Progenitor cell of endocrine pancreas (in vitro differentiated cells): Measurements from ENCODE around the gene SFXN5. TPM values are rescaled to one million over a fixed set of nuclear protein-coding genes. Genes with fewer than 3 reads are reported as not detected.
A peak's percentile ranks its signal among the peaks of the same experiment; 100 is the strongest.

ENCODE experiments used
- DNase-seq: peaks from one replicate; pipeline ENCODE4 v3.0.0; 2021; ENCODE audit warnings: low spot score; ENCODE audit not compliant: unreplicated experiment
- H3K27ac Mint-ChIP-seq: 2 replicates; pipeline ENCODE4 v1.8.0; 2021; ENCODE audit warnings: mild to moderate bottlenecking, moderate library complexity, mixed read lengths
- H3K27me3 Mint-ChIP-seq: 2 replicates; pipeline ENCODE4 v1.8.0; 2021; ENCODE audit warnings: mixed read lengths
- H3K36me3 Mint-ChIP-seq: 2 replicates; pipeline ENCODE4 v1.8.0; 2022; ENCODE audit warnings: mixed read lengths; ENCODE audit not compliant: insufficient read depth
- H3K4me1 Mint-ChIP-seq: 2 replicates; pipeline ENCODE4 v1.8.0; 2021; ENCODE audit warnings: low read depth, mixed read lengths
- H3K4me3 Mint-ChIP-seq: 2 replicates; pipeline ENCODE4 v1.8.0; 2021; ENCODE audit warnings: low read depth, mild to moderate bottlenecking, moderate library complexity, mixed read lengths
- H3K9me3 Mint-ChIP-seq: 2 replicates; pipeline ENCODE4 v1.8.0; 2021; ENCODE audit warnings: low read depth, mixed read lengths
- CTCF ChIP-seq: fragments of 200-600 bp; sonication (generic); IDR thresholded peaks from one replicate; pipeline ENCODE4 v1.5.0; 2021; ENCODE audit warnings: antibody characterized with exemption, mild to moderate bottlenecking; ENCODE audit not compliant: unreplicated experiment
- total RNA-seq: library from RNA; stranded (reverse); gene quantifications from 2 replicates; pipeline ENCODE4 v1.2.1, GENCODE V29; 2021

SFXN5 gene
- total RNA-seq, 1 donor from 2014 or later: 33.1 TPM

- peaks cover 49% of the 10 kb centered on the region for H3K27me3 Mint-ChIP-seq
- no peak for TF ChIP-seq CTCF
- no peak overlapping the region for H3K4me3 Mint-ChIP-seq
- H3K9me3 Mint-ChIP-seq: no peaks in the 10 kb centered on the region
- H3K4me1 Mint-ChIP-seq: peaks cover 1% of the 10 kb centered on the region
- no peak for DNase-seq
- H3K36me3 Mint-ChIP-seq: peaks cover 6% of the 10 kb centered on the region
- H3K27ac Mint-ChIP-seq: no peak overlapping the region
Observed at GRCh38 chr2:72894514-72894913, 177.0 kb downstream of the SFXN5 start.

- peak; percentile 74 for TF ChIP-seq CTCF
- Mint-ChIP-seq H3K27ac (no peak overlapping the region), H3K36me3 (peaks cover 6% of the 10 kb centered on the region), H3K27me3 (peaks cover 41% of the 10 kb centered on the region), H3K4me3 (no peak overlapping the region), H3K9me3 (no peaks in the 10 kb centered on the region), H3K4me1 (peaks cover 4% of the 10 kb centered on the region)
- DNase-seq: peak; percentile 58
Observed at GRCh38 chr2:72893594-72894319, 177.8 kb downstream of the SFXN5 start.

GRCh38 chr2:72892506-72893173, 178.9 kb downstream of the SFXN5 start:
- no peak for DNase-seq

More at GRCh38 chr2:72892506-72893173, 178.9 kb downstream of the SFXN5 start:
- H3K9me3 Mint-ChIP-seq: no peaks in the 10 kb centered on the region
- no peak overlapping the region for H3K27ac Mint-ChIP-seq
- no peak overlapping the region for H3K4me3 Mint-ChIP-seq
- peak; percentile 79 for TF ChIP-seq CTCF
- H3K4me1 Mint-ChIP-seq: peaks cover 7% of the 10 kb centered on the region
- H3K27me3 Mint-ChIP-seq: peaks cover 30% of the 10 kb centered on the region
- H3K36me3 Mint-ChIP-seq: peaks cover 6% of the 10 kb centered on the region

Other genes starting within 250 kb of the SFXN5 start
- gene EXOC6B, start 245.7 kb downstream of the SFXN5 start, total RNA-seq: 71.9 and 72.6 TPM in 2 replicates
- gene SPR, start 184.3 kb downstream of the SFXN5 start, total RNA-seq: 24.2 and 25.5 TPM in 2 replicates
- gene EMX1, start 154.2 kb downstream of the SFXN5 start, total RNA-seq: 0.69 and 0.71 TPM in 2 replicates
- 22.0 and 23.5 TPM in 2 replicates for gene RAB11FIP5, start 41.2 kb upstream of the SFXN5 start, total RNA-seq
- not detected in 2 replicates for gene NOTO, start 130.9 kb upstream of the SFXN5 start, total RNA-seq
- 30.2 and 32.7 TPM in 2 replicates for gene SMYD5, start 142.5 kb upstream of the SFXN5 start, total RNA-seq
- gene PRADC1, start 161.5 kb upstream of the SFXN5 start, total RNA-seq: 9.8 and 10.2 TPM in 2 replicates
- 249 and 256 TPM in 2 replicates for gene CCT7, start 162.6 kb upstream of the SFXN5 start, total RNA-seq
- gene FBXO41, start 212.8 kb upstream of the SFXN5 start, total RNA-seq: 7.1 and 7.4 TPM in 2 replicates
- 0.12 TPM in 1 of 2 replicates, not detected in the other for gene EGR4, start 221.8 kb upstream of the SFXN5 start, total RNA-seq